ENCODE results near the gene MATN3. TPM values are rescaled to one million over a fixed set of nuclear protein-coding genes. Genes with fewer than 3 reads are reported as not detected.
A peak's percentile ranks its signal among the peaks of the same experiment; 100 is the strongest.

The MATN3 gene
- total and polyA plus RNA-seq, 2 of the 13 experiments (the other 11 are each of a cell fraction or from before 2014, with no cell fraction given) = 36.1 to 208 TPM

GRCh38 chr2:20050646-20051531 lies 38.4 kb upstream of the MATN3 start (continued):
- TF ChIP-seq, protein P1, sequence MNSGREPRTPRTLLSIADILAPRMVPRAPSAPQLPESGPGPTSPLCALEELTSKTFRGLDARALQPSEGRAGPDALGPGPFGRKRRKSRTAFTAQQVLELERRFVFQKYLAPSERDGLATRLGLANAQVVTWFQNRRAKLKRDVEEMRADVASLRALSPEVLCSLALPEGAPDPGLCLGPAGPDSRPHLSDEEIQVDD (CRISPR knock-in tag; IDR thresholded peaks at IDR 0.05; ENCODE audit: borderline replicate concordance) = 0 out of 2 replicates have a peak, but pooled peaks have one; percentile 15
- TF ChIP-seq, protein P2, sequence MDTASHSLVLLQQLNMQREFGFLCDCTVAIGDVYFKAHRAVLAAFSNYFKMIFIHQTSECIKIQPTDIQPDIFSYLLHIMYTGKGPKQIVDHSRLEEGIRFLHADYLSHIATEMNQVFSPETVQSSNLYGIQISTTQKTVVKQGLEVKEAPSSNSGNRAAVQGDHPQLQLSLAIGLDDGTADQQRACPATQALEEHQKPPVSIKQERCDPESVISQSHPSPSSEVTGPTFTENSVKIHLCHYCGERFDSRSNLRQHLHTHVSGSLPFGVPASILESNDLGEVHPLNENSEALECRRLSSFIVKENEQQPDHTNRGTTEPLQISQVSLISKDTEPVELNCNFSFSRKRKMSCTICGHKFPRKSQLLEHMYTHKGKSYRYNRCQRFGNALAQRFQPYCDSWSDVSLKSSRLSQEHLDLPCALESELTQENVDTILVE (CRISPR knock-in tag; IDR thresholded peaks at IDR 0.05) = no peak
- TF ChIP-seq HMG20B (CRISPR knock-in tag; conservative IDR thresholded peaks at IDR 0.05) (no peak), ZNF878 (CRISPR knock-in tag; IDR thresholded peaks at IDR 0.05) (no peak), ZNF841 (CRISPR knock-in tag; IDR thresholded peaks at IDR 0.05; ENCODE audit: borderline replicate concordance) (no peak), ZBTB8A (CRISPR knock-in tag; IDR thresholded peaks at IDR 0.05; ENCODE audit: borderline replicate concordance, low read depth) (no peak), ZNF547 (CRISPR knock-in tag; IDR thresholded peaks at IDR 0.05) (0 out of 2 replicates have a peak, but pooled peaks have one; percentile 52), ZNF331 (CRISPR knock-in tag; IDR thresholded peaks at IDR 0.05) (peak; percentile 72), BRD4 (CRISPR knock-in tag; IDR thresholded peaks at IDR 0.05) (no peak), SP4 (CRISPR knock-in tag; IDR thresholded peaks at IDR 0.05) (no peak), ZC3H4 (CRISPR knock-in tag; IDR thresholded peaks at IDR 0.05; ENCODE audit: borderline replicate concordance) (no peak), ZNF788 (CRISPR knock-in tag; IDR thresholded peaks at IDR 0.05; ENCODE audit: borderline replicate concordance) (peak; percentile 71; the same call in 1 of the 2 replicates), KDM4B (CRISPR knock-in tag; IDR thresholded peaks at IDR 0.05) (0 out of 2 replicates have a peak, but pooled peaks have one; percentile 70), MXD4 (CRISPR knock-in tag; IDR thresholded peaks at IDR 0.05) (peak; percentile 24; the same call in 1 of the 2 replicates), RARG (CRISPR knock-in tag; IDR thresholded peaks at IDR 0.05; ENCODE audit: low read depth) (no peak), ZBTB42 (CRISPR knock-in tag; IDR thresholded peaks at IDR 0.05) (peak; percentile 46), IKZF1 (IDR thresholded peaks at IDR 0.05) (no peak), IKZF4 (CRISPR knock-in tag; IDR thresholded peaks at IDR 0.05; ENCODE audit: borderline replicate concordance, low read depth, not compliant biosample characterization) (no peak), ZNF274 (CRISPR knock-in tag; IDR thresholded peaks at IDR 0.05) (peak; percentile 59; the same call in 1 of the 2 replicates), ZBTB3 (CRISPR knock-in tag; IDR thresholded peaks at IDR 0.05; ENCODE audit: borderline replicate concordance, low read depth) (0 out of 2 replicates have a peak, but pooled peaks have one; percentile 12), RNF2 (conservative IDR thresholded peaks at IDR 0.05; ENCODE audit: low read depth) (no peak)
- TF ChIP-seq, protein P3, sequence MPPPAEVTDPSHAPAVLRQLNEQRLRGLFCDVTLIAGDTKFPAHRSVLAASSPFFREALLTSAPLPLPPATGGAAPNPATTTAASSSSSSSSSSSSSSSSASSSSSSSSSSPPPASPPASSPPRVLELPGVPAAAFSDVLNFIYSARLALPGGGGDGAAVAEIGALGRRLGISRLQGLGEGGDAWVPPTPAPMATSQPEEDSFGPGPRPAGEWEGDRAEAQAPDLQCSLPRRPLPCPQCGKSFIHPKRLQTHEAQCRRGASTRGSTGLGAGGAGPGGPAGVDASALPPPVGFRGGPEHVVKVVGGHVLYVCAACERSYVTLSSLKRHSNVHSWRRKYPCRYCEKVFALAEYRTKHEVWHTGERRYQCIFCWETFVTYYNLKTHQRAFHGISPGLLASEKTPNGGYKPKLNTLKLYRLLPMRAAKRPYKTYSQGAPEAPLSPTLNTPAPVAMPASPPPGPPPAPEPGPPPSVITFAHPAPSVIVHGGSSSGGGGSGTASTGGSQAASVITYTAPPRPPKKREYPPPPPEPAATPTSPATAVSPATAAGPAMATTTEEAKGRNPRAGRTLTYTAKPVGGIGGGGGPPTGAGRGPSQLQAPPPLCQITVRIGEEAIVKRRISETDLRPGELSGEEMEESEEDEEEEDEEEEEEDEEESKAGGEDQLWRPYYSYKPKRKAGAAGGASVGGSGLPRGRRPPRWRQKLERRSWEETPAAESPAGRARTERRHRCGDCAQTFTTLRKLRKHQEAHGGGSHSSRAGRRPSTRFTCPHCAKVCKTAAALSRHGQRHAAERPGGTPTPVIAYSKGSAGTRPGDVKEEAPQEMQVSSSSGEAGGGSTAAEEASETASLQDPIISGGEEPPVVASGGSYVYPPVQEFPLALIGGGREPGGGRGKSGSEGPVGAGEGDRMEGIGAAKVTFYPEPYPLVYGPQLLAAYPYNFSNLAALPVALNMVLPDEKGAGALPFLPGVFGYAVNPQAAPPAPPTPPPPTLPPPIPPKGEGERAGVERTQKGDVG (CRISPR knock-in tag; IDR thresholded peaks at IDR 0.05; ENCODE audit: borderline replicate concordance) = no peak
- TF ChIP-seq, protein P4, sequence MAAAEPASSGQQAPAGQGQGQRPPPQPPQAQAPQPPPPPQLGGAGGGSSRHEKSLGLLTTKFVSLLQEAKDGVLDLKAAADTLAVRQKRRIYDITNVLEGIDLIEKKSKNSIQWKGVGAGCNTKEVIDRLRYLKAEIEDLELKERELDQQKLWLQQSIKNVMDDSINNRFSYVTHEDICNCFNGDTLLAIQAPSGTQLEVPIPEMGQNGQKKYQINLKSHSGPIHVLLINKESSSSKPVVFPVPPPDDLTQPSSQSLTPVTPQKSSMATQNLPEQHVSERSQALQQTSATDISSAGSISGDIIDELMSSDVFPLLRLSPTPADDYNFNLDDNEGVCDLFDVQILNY (CRISPR knock-in tag; conservative IDR thresholded peaks at IDR 0.05) = no peak

Measured in HepG2 (cell line).